ENCODE measurements around the gene SPAG16. TPM values are rescaled to one million over a fixed set of nuclear protein-coding genes. Genes with fewer than 3 reads are reported as not detected.

Gene SPAG16
- 10 to 100 TPM; 67.5 to 76.2 (median 73.5) TPM for polyA plus RNA-seq (ENCODE audit: insufficient read length in 3 of 3)

GRCh38 chr2:213284105-213285090, at the start of gene SPAG16:
SPAG16 (plus strand) TSS chr2:213284464.
- DNase-seq (ENCODE audit: low read depth in 3 of 3, low spot score in 2 of 3): peak; percentile 88 to 95 (median 91)

- no peak for DNase-seq (ENCODE audit: low read depth in 3 of 3, low spot score in 2 of 3)
These were observed 49.6 kb upstream of the SPAG16 start for GRCh38 chr2:213234641-213235040.

GRCh38 chr2:213235741-213236140, 48.5 kb upstream of the SPAG16 start:
- DNase-seq (ENCODE audit: low read depth in 3 of 3, low spot score in 2 of 3): no peak

GRCh38 chr2:213237251-213237650, 47.0 kb upstream of the SPAG16 start:
- DNase-seq (ENCODE audit: low read depth in 3 of 3, low spot score in 2 of 3): no peak

GRCh38 chr2:213237787-213238186, 46.5 kb upstream of the SPAG16 start:
- no peak for DNase-seq (ENCODE audit: low read depth in 3 of 3, low spot score in 2 of 3)

GRCh38 chr2:213238753-213239495, 45.3 kb upstream of the SPAG16 start:
- no peak for DNase-seq (ENCODE audit: low read depth in 3 of 3, low spot score in 2 of 3)

GRCh38 chr2:213241817-213242216, 42.4 kb upstream of the SPAG16 start:
- no peak for DNase-seq (ENCODE audit: low read depth in 3 of 3, low spot score in 2 of 3)

- no peak for DNase-seq (ENCODE audit: low read depth in 3 of 3, low spot score in 2 of 3)
These were observed 41.6 kb upstream of the SPAG16 start for GRCh38 chr2:213242653-213243052.

GRCh38 chr2:213243189-213244044, 40.8 kb upstream of the SPAG16 start:
- no peak for DNase-seq (ENCODE audit: low read depth in 3 of 3, low spot score in 2 of 3)

GRCh38 chr2:213246497-213247281, 37.6 kb upstream of the SPAG16 start:
- peak in 1 of 3 donors; percentile 12 for DNase-seq (ENCODE audit: low read depth in 3 of 3, low spot score in 2 of 3)

GRCh38 chr2:213247566-213247965, 36.7 kb upstream of the SPAG16 start:
- DNase-seq (ENCODE audit: low read depth in 3 of 3, low spot score in 2 of 3): no peak

GRCh38 chr2:213248637-213249036, 35.6 kb upstream of the SPAG16 start:
- no peak for DNase-seq (ENCODE audit: low read depth in 3 of 3, low spot score in 2 of 3)

- DNase-seq (ENCODE audit: low read depth in 3 of 3, low spot score in 2 of 3): no peak
These were observed 34.8 kb upstream of the SPAG16 start for GRCh38 chr2:213249502-213249901.

- peak; percentile 48 to 55 (median 52) for DNase-seq (ENCODE audit: low read depth in 3 of 3, low spot score in 2 of 3)
These were observed 32.6 kb upstream of the SPAG16 start for GRCh38 chr2:213251618-213252017.

GRCh38 chr2:213252206-213252605, 32.1 kb upstream of the SPAG16 start:
- DNase-seq (ENCODE audit: low read depth in 3 of 3, low spot score in 2 of 3): no peak

- no peak for DNase-seq (ENCODE audit: low read depth in 3 of 3, low spot score in 2 of 3)
These were observed 31.1 kb upstream of the SPAG16 start for GRCh38 chr2:213253162-213253561.

GRCh38 chr2:213259266-213259665, 25.0 kb upstream of the SPAG16 start:
- no peak for DNase-seq (ENCODE audit: low read depth in 3 of 3, low spot score in 2 of 3)

- DNase-seq (ENCODE audit: low read depth in 3 of 3, low spot score in 2 of 3): no peak
These were observed 23.0 kb upstream of the SPAG16 start for GRCh38 chr2:213261237-213261636.

- DNase-seq (ENCODE audit: low read depth in 3 of 3, low spot score in 2 of 3): no peak
These were observed 22.5 kb upstream of the SPAG16 start for GRCh38 chr2:213261715-213262114.

- no peak for DNase-seq (ENCODE audit: low read depth in 3 of 3, low spot score in 2 of 3)
These were observed 18.6 kb upstream of the SPAG16 start for GRCh38 chr2:213265679-213266078.
